ENCODE measurements around the gene ERC1.

GRCh38 chr12:1425396-1425729, 434.3 kb downstream of the ERC1 start:
- no peak for TF ChIP-seq CTCF (IDR thresholded peaks at IDR 0.05; ENCODE audit: extremely low read depth in 1 of 2, insufficient read depth in 1 of 2, low read depth in 1 of 2, low read length in 2 of 2)
- TF ChIP-seq MYC (IDR thresholded peaks at IDR 0.05; ENCODE audit: low read depth, low read length), result no peak
- no peak for TF ChIP-seq MAX (IDR thresholded peaks at IDR 0.05; ENCODE audit: insufficient read depth, insufficient read length)
- TF ChIP-seq EZH2 (IDR thresholded peaks at IDR 0.05; ENCODE audit: borderline replicate concordance, low read depth, low read length, severe bottlenecking), result no peak
- TF ChIP-seq POLR2A (IDR thresholded peaks at IDR 0.05; ENCODE audit: low read depth, low read length), result no peak
